ENCODE results near the gene CD96. TPM values are rescaled to one million over a fixed set of nuclear protein-coding genes. Genes with fewer than 3 reads are reported as not detected.

The CD96 gene
- total and polyA plus RNA-seq, 5 donors from 2014 or later = 104 to 149 (median 125) TPM

DNA sequence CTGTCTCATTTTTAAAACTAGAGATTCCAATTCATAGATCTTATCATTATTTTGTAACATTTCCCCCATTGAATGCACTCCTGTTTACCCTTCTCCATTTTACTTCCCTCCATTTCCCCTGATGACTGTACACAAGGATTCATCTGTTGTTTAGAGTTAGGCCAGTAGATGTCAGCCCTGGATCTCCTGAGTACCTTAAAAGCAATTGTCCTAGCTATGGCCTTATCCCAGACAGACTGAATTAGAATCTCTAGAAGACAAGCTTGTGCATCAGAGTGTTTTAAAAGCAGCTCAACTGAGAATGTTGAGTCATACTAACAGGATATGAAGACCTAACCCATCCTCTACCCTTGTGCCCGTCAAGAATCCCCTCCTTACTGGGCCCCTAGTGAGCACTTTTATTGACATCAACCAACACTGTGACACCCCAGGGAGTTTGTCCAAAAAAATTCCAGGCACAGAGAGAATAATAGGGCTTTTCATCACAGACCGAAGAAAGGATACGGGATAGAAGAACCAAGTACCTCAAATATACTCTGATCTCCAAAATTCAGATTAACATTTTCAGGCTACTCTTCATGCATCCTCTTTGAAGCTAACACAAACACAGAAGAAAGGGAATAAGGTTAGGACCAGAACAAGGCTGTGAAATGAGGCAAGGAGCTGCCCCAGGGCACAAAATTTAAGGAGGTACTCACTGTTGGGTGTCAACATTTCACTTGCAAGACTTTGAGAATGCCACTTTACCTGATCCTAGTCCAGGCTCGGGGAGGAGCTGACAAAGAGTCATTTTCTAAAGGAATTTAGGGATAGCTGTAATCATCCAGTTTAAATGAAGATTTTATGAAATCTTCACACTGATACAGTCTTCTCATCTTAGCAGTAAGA, 36.0 kb downstream of the CD96 start:
- Mint-ChIP-seq H3K36me3 (peaks cover 61% of the 10 kb centered on the region), H3K4me3 (no peak overlapping the region), H3K27ac (peak overlapping the region; percentile 2 to 50 (median 15)), H3K27me3 (no peaks in the 10 kb centered on the region), H3K4me1 (peaks cover 6 to 32% (median 25%) of the 10 kb centered on the region in 4 donors), H3K9me3 (no peaks in the 10 kb centered on the region)
- H3K36me3 ChIP-seq (ENCODE audit: control insufficient read depth, insufficient read depth, low read length) = peaks cover 56% of the 10 kb centered on the region
- DNase-seq (peak in 1 of 3 donors; percentile 72), ATAC-seq (ENCODE audit: low read depth in 2 of 2) (peak; percentile 47 to 75)
- H3K4me3 ChIP-seq (ENCODE audit: low read depth, low read length) = no peak overlapping the region
- no peaks in the 10 kb centered on the region for H3K27me3 ChIP-seq (ENCODE audit: control insufficient read depth, insufficient read depth, low read length)
- no peaks in the 10 kb centered on the region for H3K9me3 ChIP-seq (ENCODE audit: control insufficient read depth in 2 of 2, low read length in 2 of 2)
- H3K4me1 ChIP-seq (ENCODE audit: control insufficient read depth, insufficient read depth, low read length, poor library complexity, severe bottlenecking) = no peaks in the 10 kb centered on the region
- H3K27ac ChIP-seq (ENCODE audit: insufficient read depth, low read length, poor library complexity, severe bottlenecking) = no peak overlapping the region

DNA sequence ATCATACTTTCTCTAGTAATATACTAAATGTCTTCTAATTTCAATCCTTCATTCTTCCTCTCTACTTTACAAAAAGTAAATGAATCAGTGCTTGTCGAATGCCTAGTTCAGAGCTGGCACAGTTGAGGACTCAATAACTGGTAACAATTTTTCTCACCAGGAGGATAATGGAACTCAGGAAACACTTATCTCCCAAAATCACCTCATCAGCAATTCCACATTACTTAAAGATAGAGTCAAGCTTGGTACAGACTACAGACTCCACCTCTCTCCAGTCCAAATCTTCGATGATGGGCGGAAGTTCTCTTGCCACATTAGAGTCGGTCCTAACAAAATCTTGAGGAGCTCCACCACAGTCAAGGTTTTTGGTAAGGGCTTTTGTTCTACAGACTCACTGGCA, 36.9 kb downstream of the CD96 start:
- no peak overlapping the region for H3K4me3 ChIP-seq (ENCODE audit: low read depth, low read length)
- Mint-ChIP-seq H3K27ac (peak overlapping the region in 1 of 3 donors; percentile 59), H3K27me3 (no peaks in the 10 kb centered on the region), H3K36me3 (peaks cover 63% of the 10 kb centered on the region), H3K4me3 (no peak overlapping the region), H3K4me1 (peaks cover 6 to 30% (median 21%) of the 10 kb centered on the region in 4 donors), H3K9me3 (no peaks in the 10 kb centered on the region)
- H3K36me3 ChIP-seq (ENCODE audit: control insufficient read depth, insufficient read depth, low read length) = peaks cover 55% of the 10 kb centered on the region
- no peak for ATAC-seq (ENCODE audit: low read depth in 2 of 2)
- H3K9me3 ChIP-seq (ENCODE audit: control insufficient read depth in 2 of 2, low read length in 2 of 2) = no peaks in the 10 kb centered on the region
- H3K27me3 ChIP-seq (ENCODE audit: control insufficient read depth, insufficient read depth, low read length) = no peaks in the 10 kb centered on the region
- H3K27ac ChIP-seq (ENCODE audit: insufficient read depth, low read length, poor library complexity, severe bottlenecking) = no peak overlapping the region
- H3K4me1 ChIP-seq (ENCODE audit: control insufficient read depth, insufficient read depth, low read length, poor library complexity, severe bottlenecking) = no peaks in the 10 kb centered on the region
- DNase-seq = no peak

DNA sequence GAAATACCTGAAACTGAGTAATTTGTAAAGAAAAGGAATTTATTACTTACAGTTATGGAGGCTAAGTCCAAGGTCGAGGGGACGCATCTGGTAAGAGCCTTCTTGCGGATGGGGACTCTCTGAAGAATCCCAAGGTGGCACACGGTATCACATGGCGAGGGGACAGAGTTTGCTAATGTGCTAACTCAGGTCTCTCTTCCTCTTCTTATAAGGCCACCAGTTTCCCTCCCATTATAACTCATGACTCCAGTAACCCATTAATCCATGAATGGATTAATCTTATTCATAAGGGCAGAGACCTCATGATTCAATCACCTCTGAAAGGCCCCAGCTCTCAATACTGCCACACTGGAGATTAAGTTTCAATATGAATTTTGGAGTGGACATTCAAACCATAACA, 37.5 kb downstream of the CD96 start:
- Mint-ChIP-seq H3K4me3 (no peak overlapping the region), H3K27me3 (no peaks in the 10 kb centered on the region), H3K4me1 (peaks cover 6 to 30% (median 20%) of the 10 kb centered on the region in 4 donors), H3K27ac (peak overlapping the region in 1 of 3 donors; percentile 8), H3K9me3 (no peaks in the 10 kb centered on the region), H3K36me3 (peaks cover 68% of the 10 kb centered on the region)
- no peak overlapping the region for H3K27ac ChIP-seq (ENCODE audit: insufficient read depth, low read length, poor library complexity, severe bottlenecking)
- no peaks in the 10 kb centered on the region for H3K4me1 ChIP-seq (ENCODE audit: control insufficient read depth, insufficient read depth, low read length, poor library complexity, severe bottlenecking)
- H3K27me3 ChIP-seq (ENCODE audit: control insufficient read depth, insufficient read depth, low read length) = no peaks in the 10 kb centered on the region
- no peak for ATAC-seq (ENCODE audit: low read depth in 2 of 2)
- peaks cover 59% of the 10 kb centered on the region for H3K36me3 ChIP-seq (ENCODE audit: control insufficient read depth, insufficient read depth, low read length)
- no peak for DNase-seq
- H3K4me3 ChIP-seq (ENCODE audit: low read depth, low read length) = no peak overlapping the region
- H3K9me3 ChIP-seq (ENCODE audit: control insufficient read depth in 2 of 2, low read length in 2 of 2) = no peaks in the 10 kb centered on the region

DNA sequence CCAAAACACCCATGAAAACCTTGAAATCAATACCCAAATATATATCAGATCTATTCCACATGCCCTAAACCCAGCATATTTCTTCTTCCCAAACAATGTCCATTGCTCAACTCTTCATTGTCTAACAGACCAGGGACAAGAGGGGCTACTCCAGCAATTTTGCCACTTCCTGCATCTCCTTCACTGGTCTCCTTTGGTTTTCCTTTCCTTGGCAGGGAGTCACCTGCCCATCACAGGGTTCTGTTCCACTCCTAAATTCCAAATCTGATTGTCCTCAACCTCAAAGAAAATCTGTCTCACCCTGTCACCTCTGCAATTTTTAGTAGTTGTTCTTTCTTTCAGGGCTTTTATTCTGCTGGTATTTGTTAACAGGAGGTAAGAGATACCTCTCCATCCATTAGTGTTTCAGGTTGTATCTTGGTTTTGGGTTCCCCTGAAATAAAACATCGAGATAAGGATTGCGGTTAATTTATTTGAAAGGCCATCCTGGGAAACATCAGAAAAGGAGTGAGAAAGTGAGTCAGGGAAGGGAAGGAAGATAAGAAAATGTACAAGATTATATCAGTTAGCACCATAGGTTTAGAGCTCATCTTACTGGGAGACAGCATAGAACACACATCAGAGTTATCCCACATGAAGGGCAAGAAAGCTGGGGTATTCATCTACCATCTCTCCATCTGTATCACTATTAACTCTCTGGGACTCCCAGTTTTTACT, 39.6 kb downstream of the CD96 start:
- ATAC-seq (ENCODE audit: low read depth in 2 of 2) (no peak), DNase-seq (no peak)
- H3K4me3 Mint-ChIP-seq = no peak overlapping the region
- H3K27ac Mint-ChIP-seq = peak overlapping the region in 2 of 3 donors; percentile 15 to 33
- Histone ChIP-seq H3K9me3 (ENCODE audit: control insufficient read depth in 2 of 2, low read length in 2 of 2) (no peaks in the 10 kb centered on the region), H3K27me3 (ENCODE audit: control insufficient read depth, insufficient read depth, low read length) (no peaks in the 10 kb centered on the region), H3K4me3 (ENCODE audit: low read depth, low read length) (no peak overlapping the region), H3K27ac (ENCODE audit: insufficient read depth, low read length, poor library complexity, severe bottlenecking) (no peak overlapping the region), H3K36me3 (ENCODE audit: control insufficient read depth, insufficient read depth, low read length) (peaks cover 69% of the 10 kb centered on the region), H3K4me1 (ENCODE audit: control insufficient read depth, insufficient read depth, low read length, poor library complexity, severe bottlenecking) (no peaks in the 10 kb centered on the region)
- H3K9me3 Mint-ChIP-seq = no peaks in the 10 kb centered on the region
- H3K27me3 Mint-ChIP-seq = no peaks in the 10 kb centered on the region
- peaks cover 73% of the 10 kb centered on the region for H3K36me3 Mint-ChIP-seq
- peaks cover 6 to 25% (median 17%) of the 10 kb centered on the region in 4 donors for H3K4me1 Mint-ChIP-seq

DNA sequence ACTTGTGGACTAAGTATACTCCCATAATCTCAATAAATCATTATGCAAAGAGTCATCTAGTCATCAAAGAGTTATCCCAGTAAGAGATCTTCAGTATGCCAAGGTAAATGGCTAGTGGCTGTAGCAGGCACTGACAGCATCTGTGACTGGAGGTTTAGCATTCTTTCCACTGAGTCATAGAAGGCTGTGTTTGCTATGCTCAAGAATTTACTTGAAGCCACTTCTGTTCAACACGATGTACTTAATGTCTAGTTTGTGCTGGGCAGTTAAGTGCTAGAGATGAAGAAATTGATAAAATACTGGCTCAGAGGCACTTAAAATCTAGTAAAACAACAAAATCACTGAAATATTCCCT, 40.1 kb downstream of the CD96 start:
- H3K4me3 ChIP-seq (ENCODE audit: low read depth, low read length) = no peak overlapping the region
- H3K4me3 Mint-ChIP-seq = no peak overlapping the region
- H3K4me1 ChIP-seq (ENCODE audit: control insufficient read depth, insufficient read depth, low read length, poor library complexity, severe bottlenecking) = no peaks in the 10 kb centered on the region
- peak overlapping the region in 1 of 3 donors; percentile 64 for H3K27ac Mint-ChIP-seq
- H3K36me3 Mint-ChIP-seq = peaks cover 77% of the 10 kb centered on the region
- peaks cover 6 to 28% (median 14%) of the 10 kb centered on the region in 4 donors for H3K4me1 Mint-ChIP-seq
- no peaks in the 10 kb centered on the region for H3K27me3 ChIP-seq (ENCODE audit: control insufficient read depth, insufficient read depth, low read length)
- H3K36me3 ChIP-seq (ENCODE audit: control insufficient read depth, insufficient read depth, low read length) = peaks cover 69% of the 10 kb centered on the region
- no peak overlapping the region for H3K27ac ChIP-seq (ENCODE audit: insufficient read depth, low read length, poor library complexity, severe bottlenecking)
- ATAC-seq (ENCODE audit: low read depth in 2 of 2) (no peak), DNase-seq (no peak)
- peaks cover 0 to 2% (median 0%) of the 10 kb centered on the region in 7 donors for H3K9me3 Mint-ChIP-seq
- no peaks in the 10 kb centered on the region for H3K27me3 Mint-ChIP-seq
- H3K9me3 ChIP-seq (ENCODE audit: control insufficient read depth in 2 of 2, low read length in 2 of 2) = no peaks in the 10 kb centered on the region

DNA sequence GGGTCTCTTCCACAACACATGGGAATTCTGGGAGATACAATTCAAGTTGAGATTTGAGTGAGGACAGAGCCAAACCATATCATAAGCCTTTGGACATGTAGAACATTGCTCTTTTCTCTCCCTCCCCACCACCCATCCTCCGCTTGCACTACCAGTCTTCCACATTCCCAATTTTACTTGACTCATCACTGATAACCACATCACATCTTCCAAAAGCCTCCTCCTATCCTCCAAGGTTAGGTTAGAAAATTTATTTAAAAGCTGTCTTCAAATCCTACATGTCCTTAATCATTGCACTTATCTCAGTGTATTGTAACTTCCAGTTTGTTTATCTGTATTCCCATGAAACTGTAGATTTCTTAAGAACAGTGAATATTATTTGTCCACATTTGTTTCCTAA, 42.7 kb downstream of the CD96 start:
- Histone ChIP-seq H3K36me3 (ENCODE audit: control insufficient read depth, insufficient read depth, low read length) (peaks cover 49% of the 10 kb centered on the region), H3K27ac (ENCODE audit: insufficient read depth, low read length, poor library complexity, severe bottlenecking) (no peak overlapping the region), H3K4me1 (ENCODE audit: control insufficient read depth, insufficient read depth, low read length, poor library complexity, severe bottlenecking) (no peaks in the 10 kb centered on the region), H3K9me3 (ENCODE audit: control insufficient read depth in 2 of 2, low read length in 2 of 2) (no peaks in the 10 kb centered on the region), H3K27me3 (ENCODE audit: control insufficient read depth, insufficient read depth, low read length) (no peaks in the 10 kb centered on the region), H3K4me3 (ENCODE audit: low read depth, low read length) (no peak overlapping the region)
- Mint-ChIP-seq H3K9me3 (peaks cover 0 to 2% (median 0%) of the 10 kb centered on the region in 7 donors), H3K4me1 (peaks cover 4 to 26% (median 11%) of the 10 kb centered on the region in 4 donors), H3K4me3 (no peak overlapping the region), H3K27ac (no peak overlapping the region), H3K36me3 (peaks cover 67% of the 10 kb centered on the region), H3K27me3 (no peaks in the 10 kb centered on the region)
- DNase-seq (no peak), ATAC-seq (ENCODE audit: low read depth in 2 of 2) (no peak)

DNA sequence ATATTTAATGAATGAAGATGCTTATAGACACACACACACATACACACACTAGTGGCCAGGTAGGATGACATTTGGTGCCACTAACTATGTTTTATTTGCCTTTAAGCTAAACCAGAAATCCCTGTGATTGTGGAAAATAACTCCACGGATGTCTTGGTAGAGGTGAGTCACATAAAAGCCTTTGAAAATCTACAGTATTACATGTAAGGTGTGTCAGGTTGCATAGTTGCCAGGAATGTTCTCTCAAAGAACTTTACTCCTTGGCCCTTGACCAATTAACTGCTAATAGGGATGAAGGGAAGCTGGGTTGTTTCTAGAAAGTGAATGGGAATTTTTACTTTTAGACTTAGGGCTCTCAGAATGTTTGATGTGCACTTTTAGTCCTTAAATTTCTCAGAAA, 43.2 kb downstream of the CD96 start:
- H3K4me1 ChIP-seq (ENCODE audit: control insufficient read depth, insufficient read depth, low read length, poor library complexity, severe bottlenecking) = no peaks in the 10 kb centered on the region
- Mint-ChIP-seq H3K4me1 (peaks cover 8 to 29% (median 11%) of the 10 kb centered on the region in 4 donors), H3K27me3 (no peaks in the 10 kb centered on the region), H3K9me3 (peaks cover 0 to 2% (median 0%) of the 10 kb centered on the region in 7 donors), H3K4me3 (no peak overlapping the region), H3K27ac (peak overlapping the region in 1 of 3 donors; percentile 67), H3K36me3 (peaks cover 66% of the 10 kb centered on the region)
- no peak overlapping the region for H3K4me3 ChIP-seq (ENCODE audit: low read depth, low read length)
- DNase-seq (no peak), ATAC-seq (ENCODE audit: low read depth in 2 of 2) (no peak)
- H3K36me3 ChIP-seq (ENCODE audit: control insufficient read depth, insufficient read depth, low read length) = peaks cover 46% of the 10 kb centered on the region
- H3K27ac ChIP-seq (ENCODE audit: insufficient read depth, low read length, poor library complexity, severe bottlenecking) = no peak overlapping the region
- H3K27me3 ChIP-seq (ENCODE audit: control insufficient read depth, insufficient read depth, low read length) = no peaks in the 10 kb centered on the region
- H3K9me3 ChIP-seq (ENCODE audit: control insufficient read depth in 2 of 2, low read length in 2 of 2) = no peaks in the 10 kb centered on the region

Measured in CD4-positive, CD25-positive, alpha-beta regulatory T cell (primary cell).